Stimulated activated CD4-positive, alpha-beta T cell treated with anti-CD3 and anti-CD28 coated beads, Interleukin-12 subunit alpha, Interleukin-12 subunit beta, amount 100 ng/mL, for 4 hours (primary cell): ENCODE data around the gene FAT4.

Experiments used
- DNase-seq: peaks from one replicate; pipeline ENCODE4 v3.0.0-alpha.2; 2020

Gene FAT4

GRCh38 chr4:125319311-125319710 lies 4.6 kb downstream of the FAT4 start:
- DNase-seq: no peak

GRCh38 chr4:125321709-125322365 lies 7.1 kb downstream of the FAT4 start:
- no peak for DNase-seq

GRCh38 chr4:125322366-125322730 lies 7.6 kb downstream of the FAT4 start:
- no peak for DNase-seq

GRCh38 chr4:125323654-125324053 lies 8.9 kb downstream of the FAT4 start:
- DNase-seq: no peak

- no peak for DNase-seq
These were observed 11.0 kb downstream of the FAT4 start for GRCh38 chr4:125325733-125326132.

GRCh38 chr4:125331116-125331515 lies 16.4 kb downstream of the FAT4 start:
- no peak for DNase-seq

- DNase-seq: no peak
These were observed 20.2 kb downstream of the FAT4 start for GRCh38 chr4:125334926-125335325.

GRCh38 chr4:125338814-125339213 lies 24.1 kb downstream of the FAT4 start:
- DNase-seq: no peak

GRCh38 chr4:125344198-125344597 lies 29.4 kb downstream of the FAT4 start:
- DNase-seq: no peak

- DNase-seq: no peak
These were observed 31.9 kb downstream of the FAT4 start for GRCh38 chr4:125346616-125347015.

GRCh38 chr4:125350470-125351135 lies 35.8 kb downstream of the FAT4 start:
- DNase-seq: no peak

GRCh38 chr4:125352521-125352920 lies 37.8 kb downstream of the FAT4 start:
- DNase-seq: no peak

- DNase-seq: no peak
These were observed 38.4 kb downstream of the FAT4 start for GRCh38 chr4:125353131-125353530.

GRCh38 chr4:125355791-125356190 lies 41.0 kb downstream of the FAT4 start:
- DNase-seq: no peak

GRCh38 chr4:125357675-125358074 lies 42.9 kb downstream of the FAT4 start:
- no peak for DNase-seq

- DNase-seq: no peak
These were observed 43.7 kb downstream of the FAT4 start for GRCh38 chr4:125358453-125358852.

GRCh38 chr4:125359363-125359762 lies 44.6 kb downstream of the FAT4 start:
- no peak for DNase-seq

- no peak for DNase-seq
These were observed 45.3 kb downstream of the FAT4 start for GRCh38 chr4:125359960-125360634.

GRCh38 chr4:125360727-125361126 lies 46.0 kb downstream of the FAT4 start:
- no peak for DNase-seq
